ENCODE data around the gene FUZ. TPM values are rescaled to one million over a fixed set of nuclear protein-coding genes. Genes with fewer than 3 reads are reported as not detected.

FUZ gene
- total and polyA plus RNA-seq, 7 donors: 7.4 to 32.9 (median 21.0) TPM

DNA sequence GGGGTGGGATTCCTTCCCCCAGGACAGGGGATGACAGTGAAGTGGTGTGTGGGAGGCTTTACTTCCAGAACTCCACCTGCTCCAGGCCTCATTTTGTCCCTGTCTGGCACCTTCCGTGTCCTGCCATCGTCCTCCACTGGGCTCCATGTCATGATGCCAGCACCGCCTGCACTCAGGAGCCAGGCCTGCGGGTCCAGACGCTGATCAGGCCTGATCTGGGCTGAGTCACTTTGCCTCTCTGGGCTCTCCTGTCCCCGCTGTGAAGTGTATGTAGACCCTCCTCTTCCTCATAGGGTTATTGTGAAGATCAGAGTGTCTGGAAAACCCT is 9.6 kb downstream of the FUZ start:
- Histone ChIP-seq H3K27me3 (no peaks in the 10 kb centered on the region), H3K27ac (no peak overlapping the region), H3K4me1 (peaks cover 0 to 24% (median 22%) of the 10 kb centered on the region in 4 donors), H3K4me3 (no peak overlapping the region), H3K9me3 (no peaks in the 10 kb centered on the region), H3K36me3 (peaks cover 15 to 71% (median 19%) of the 10 kb centered on the region in 4 donors)
- TF ChIP-seq POLR2A (IDR thresholded peaks at IDR 0.05): no peak
- no peak for TF ChIP-seq POLR2AphosphoS5 (IDR thresholded peaks at IDR 0.05)
- no peak for TF ChIP-seq EP300 (IDR thresholded peaks at IDR 0.05)
- TF ChIP-seq, protein P1, sequence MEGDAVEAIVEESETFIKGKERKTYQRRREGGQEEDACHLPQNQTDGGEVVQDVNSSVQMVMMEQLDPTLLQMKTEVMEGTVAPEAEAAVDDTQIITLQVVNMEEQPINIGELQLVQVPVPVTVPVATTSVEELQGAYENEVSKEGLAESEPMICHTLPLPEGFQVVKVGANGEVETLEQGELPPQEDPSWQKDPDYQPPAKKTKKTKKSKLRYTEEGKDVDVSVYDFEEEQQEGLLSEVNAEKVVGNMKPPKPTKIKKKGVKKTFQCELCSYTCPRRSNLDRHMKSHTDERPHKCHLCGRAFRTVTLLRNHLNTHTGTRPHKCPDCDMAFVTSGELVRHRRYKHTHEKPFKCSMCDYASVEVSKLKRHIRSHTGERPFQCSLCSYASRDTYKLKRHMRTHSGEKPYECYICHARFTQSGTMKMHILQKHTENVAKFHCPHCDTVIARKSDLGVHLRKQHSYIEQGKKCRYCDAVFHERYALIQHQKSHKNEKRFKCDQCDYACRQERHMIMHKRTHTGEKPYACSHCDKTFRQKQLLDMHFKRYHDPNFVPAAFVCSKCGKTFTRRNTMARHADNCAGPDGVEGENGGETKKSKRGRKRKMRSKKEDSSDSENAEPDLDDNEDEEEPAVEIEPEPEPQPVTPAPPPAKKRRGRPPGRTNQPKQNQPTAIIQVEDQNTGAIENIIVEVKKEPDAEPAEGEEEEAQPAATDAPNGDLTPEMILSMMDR (IDR thresholded peaks at IDR 0.05): no peak
- WGBS, 2 donors: 92 to 94% methylated on average over 6 of the region's 6 CpGs
- intact Hi-C loops (cut with DNase I): no loop called here
- no peak for DNase-seq

DNA sequence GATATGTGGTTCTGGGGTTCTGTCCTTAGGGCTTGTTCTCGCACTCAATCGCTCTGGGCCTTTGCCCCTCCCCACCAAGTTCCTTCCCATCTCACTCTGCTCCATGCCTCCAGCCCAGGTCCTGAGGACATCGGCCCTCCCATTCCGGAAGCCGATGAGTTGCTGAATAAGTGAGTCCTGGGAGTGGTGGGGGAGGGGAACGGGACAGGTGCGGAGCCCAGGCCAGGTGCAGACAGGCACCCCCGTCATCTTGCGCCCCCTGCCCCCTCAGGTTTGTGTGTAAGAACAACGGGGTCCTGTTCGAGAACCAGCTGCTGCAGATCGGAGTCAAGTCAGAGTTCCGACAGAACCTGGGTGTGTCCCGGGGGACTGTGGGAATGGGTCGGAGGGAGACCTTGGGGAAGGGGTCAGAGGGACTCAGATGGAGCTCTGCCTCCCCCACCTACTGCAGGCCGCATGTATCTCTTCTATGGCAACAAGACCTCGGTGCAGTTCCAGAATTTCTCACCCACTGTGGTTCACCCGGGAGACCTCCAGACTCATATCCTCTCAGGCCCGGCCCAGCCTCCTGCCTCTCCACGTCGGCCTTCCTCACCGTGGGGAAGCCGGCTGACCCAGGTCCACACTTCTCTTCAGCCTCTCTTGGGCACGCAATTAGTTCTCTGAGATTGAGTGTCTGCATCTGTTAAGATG is 10.1 kb downstream of the FUZ start:
- H3K27ac ChIP-seq: peak overlapping the region; percentile 73 to 81 (median 79)
- 93 to 94% methylated on average over 24 of the region's 24 CpGs for WGBS, 2 donors
- no peak for TF ChIP-seq POLR2A (IDR thresholded peaks at IDR 0.05)
- TF ChIP-seq POLR2AphosphoS5 (IDR thresholded peaks at IDR 0.05): no peak
- TF ChIP-seq EP300 (IDR thresholded peaks at IDR 0.05): no peak
- TF ChIP-seq, protein P1 (IDR thresholded peaks at IDR 0.05): no peak
- no peak for DNase-seq
- no peaks in the 10 kb centered on the region for H3K27me3 ChIP-seq
- H3K4me3 ChIP-seq: peak overlapping the region; percentile 40 to 61 (median 49)
- peaks cover 18 to 76% (median 24%) of the 10 kb centered on the region in 4 donors for H3K36me3 ChIP-seq
- intact Hi-C loops (cut with DNase I): no loop called here
- peaks cover 0 to 21% (median 18%) of the 10 kb centered on the region in 4 donors for H3K4me1 ChIP-seq
- H3K9me3 ChIP-seq: no peaks in the 10 kb centered on the region

DNA sequence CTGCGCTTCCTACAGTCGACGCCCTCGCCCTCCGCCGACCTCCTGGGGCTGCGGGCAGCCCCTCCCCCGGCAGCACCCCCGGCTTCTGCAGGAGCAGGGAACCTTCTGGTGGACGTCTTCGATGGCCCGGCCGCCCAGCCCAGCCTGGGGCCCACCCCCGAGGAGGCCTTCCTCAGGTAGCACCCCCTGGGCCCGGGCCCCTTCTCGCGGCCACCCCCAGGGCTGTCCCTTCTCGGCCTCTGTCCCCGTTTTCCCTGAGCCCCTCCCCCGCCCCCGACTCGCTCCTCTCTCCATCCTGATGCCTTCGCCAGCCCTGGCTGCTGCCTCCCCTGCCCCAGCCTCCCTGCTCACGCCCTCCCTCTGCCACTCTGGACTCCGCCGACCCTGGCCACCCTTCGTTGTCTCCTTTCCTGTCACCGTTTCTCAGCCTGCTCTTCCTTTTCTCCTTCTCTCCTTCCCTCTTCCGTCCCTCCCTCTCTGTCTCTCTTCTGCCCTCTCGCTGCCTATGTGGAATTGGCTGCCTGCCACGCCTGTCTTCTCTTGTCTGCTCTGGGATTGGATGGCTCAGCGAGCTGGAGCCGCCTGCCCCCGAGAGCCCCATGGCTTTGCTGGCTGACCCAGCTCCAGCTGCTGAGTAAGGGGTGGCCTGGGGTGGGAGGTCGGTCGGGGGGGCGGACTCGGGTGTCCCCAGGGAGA is 11.0 kb downstream of the FUZ start:
- peaks cover 0 to 21% (median 18%) of the 10 kb centered on the region in 4 donors for H3K4me1 ChIP-seq
- DNase-seq: peak; percentile 98
- WGBS, 2 donors: 63 to 79% methylated on average over 37 to 38 of the region's 38 CpGs
- peaks cover 19 to 77% (median 29%) of the 10 kb centered on the region in 4 donors for H3K36me3 ChIP-seq
- H3K27me3 ChIP-seq: no peaks in the 10 kb centered on the region
- H3K4me3 ChIP-seq: peak overlapping the region; percentile 40 to 61 (median 49)
- TF ChIP-seq, protein P1 (IDR thresholded peaks at IDR 0.05): peak in 3 of 4 experiments; percentile 7 to 36 (median 33)
- TF ChIP-seq EP300 (IDR thresholded peaks at IDR 0.05) (no peak), POLR2A (IDR thresholded peaks at IDR 0.05) (no peak), POLR2AphosphoS5 (IDR thresholded peaks at IDR 0.05) (peak in 3 of 4 donors; percentile 29 to 60 (median 39))
- intact Hi-C loops (cut with DNase I): no loop called here
- H3K27ac ChIP-seq: peak overlapping the region; percentile 73 to 81 (median 79)
- H3K9me3 ChIP-seq: no peaks in the 10 kb centered on the region

DNA sequence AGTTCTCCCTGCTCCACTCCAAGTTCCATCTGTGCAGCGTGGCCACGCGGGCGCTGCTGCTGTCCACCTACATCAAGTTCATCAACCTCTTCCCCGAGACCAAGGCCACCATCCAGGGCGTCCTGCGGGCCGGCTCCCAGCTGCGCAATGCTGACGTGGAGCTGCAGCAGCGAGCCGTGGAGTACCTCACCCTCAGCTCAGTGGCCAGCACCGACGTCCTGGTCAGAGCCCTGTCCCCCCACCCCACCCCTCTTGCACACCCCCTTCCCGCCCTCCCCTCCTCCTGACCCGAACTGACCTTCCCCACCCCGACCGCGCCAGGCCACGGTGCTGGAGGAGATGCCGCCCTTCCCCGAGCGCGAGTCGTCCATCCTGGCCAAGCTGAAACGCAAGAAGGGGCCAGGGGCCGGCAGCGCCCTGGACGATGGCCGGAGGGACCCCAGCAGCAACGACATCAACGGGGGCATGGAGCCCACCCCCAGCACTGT is 11.6 kb downstream of the FUZ start:
- Histone ChIP-seq H3K27me3 (no peaks in the 10 kb centered on the region), H3K27ac (peak overlapping the region; percentile 73 to 81 (median 79)), H3K9me3 (no peaks in the 10 kb centered on the region), H3K36me3 (peaks cover 25 to 78% (median 33%) of the 10 kb centered on the region in 4 donors), H3K4me1 (peaks cover 0 to 21% (median 18%) of the 10 kb centered on the region in 4 donors), H3K4me3 (peak overlapping the region; percentile 40 to 61 (median 49))
- WGBS, 2 donors: 85 to 86% methylated on average over 32 of the region's 32 CpGs
- intact Hi-C loops (cut with DNase I): no loop called here
- no peak for DNase-seq
- no peak for TF ChIP-seq POLR2A (IDR thresholded peaks at IDR 0.05)
- no peak for TF ChIP-seq EP300 (IDR thresholded peaks at IDR 0.05)
- TF ChIP-seq POLR2AphosphoS5 (IDR thresholded peaks at IDR 0.05): no peak
- TF ChIP-seq, protein P1 (IDR thresholded peaks at IDR 0.05): no peak

Data from sigmoid colon (tissue), 7 donors.